ENCODE results near the gene PLA2G15.

PLA2G15 gene

DNA sequence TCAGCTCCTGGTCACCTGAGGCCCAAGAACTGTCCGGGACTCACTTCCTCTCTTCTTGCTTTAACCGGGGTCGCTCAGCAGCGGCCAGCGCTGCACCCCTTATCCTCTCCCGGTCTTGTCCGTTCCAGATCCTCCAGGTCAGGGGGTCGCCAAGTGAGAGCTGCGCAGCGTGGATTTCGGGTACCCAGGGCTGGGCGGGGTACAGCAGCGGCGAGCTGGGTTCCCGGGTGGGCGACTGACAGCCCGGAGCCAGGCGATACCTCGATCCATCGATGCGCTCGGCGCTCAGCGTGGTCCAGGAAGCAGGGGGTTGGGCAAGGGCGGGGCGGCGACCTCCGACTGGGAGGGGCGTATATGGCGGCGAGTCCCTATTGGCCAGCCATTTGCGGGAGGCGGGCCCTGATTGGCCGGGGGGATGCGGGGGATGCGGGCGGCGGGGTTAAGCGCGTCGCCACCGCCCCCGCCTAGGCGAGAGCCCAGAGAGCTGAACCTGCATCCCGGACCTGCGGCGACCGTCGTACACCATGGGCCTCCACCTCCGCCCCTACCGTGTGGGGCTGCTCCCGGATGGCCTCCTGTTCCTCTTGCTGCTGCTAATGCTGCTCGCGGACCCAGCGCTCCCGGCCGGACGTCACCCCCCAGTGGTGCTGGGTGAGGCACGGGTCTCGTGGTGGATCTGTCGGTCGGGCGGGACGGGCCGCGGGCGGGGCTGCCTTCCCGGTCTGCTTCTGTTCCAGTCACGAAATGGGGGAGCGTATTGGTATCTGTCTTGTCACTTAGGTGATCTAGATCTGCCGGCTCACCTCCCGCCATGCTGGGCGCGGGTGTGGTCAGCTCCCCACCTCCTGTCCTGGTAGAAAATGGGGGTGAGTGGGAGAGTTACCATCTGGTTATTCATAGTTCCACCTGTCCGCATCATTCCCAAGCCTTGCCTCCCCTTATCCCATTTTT, at the start of gene PLA2G15:
Gene PLA2G15, plus strand, starts transcription at position 471 of the 951 bp plus-strand sequence. Its CDS starts 54 bp downstream, at position 525.
- DNase-seq = peak; percentile 77

DNA sequence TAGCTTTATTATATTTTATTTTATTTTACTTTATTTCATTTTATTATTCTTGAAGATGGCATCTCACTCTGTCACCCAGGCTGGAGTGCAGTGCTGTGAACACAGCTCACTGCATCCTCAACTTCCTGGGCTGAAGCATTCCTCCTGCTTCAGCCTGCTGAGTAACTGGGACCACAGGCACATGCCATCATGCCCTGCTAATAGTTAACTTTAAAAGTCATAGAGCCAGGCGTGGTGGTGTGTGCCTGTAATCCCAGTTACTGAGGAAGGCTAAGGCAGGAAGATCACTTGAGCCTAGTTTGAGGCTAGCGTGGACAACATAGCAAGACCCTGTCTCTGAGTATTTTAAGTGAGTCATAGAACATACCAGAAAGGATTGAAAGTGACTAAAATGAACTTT, 47.9 kb upstream of the PLA2G15 start:
- DNase-seq = no peak

GRCh38 chr16:68200088-68200783, 44.9 kb upstream of the PLA2G15 start:
- DNase-seq = no peak

DNA sequence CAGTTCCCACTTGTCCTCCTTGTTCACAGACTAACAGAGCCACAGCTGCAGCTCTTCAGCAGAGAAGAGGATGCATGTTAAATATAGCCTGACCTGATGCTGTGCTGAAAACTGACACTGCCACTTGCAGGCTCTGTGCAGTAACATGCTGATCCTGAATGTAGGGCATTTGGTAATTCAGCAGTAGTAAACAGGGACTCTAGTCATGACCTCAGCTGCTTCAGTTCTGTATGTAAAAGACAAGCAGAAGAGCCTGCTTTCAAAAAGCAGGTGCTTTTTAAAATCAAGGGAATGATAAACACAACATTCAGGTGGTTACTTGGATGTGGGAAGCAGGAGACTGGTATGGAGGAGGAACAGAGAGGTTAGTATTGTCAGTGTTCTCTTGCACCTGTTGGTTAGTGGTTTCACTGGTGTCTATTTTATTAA, 43.1 kb upstream of the PLA2G15 start:
- DNase-seq = no peak

DNA sequence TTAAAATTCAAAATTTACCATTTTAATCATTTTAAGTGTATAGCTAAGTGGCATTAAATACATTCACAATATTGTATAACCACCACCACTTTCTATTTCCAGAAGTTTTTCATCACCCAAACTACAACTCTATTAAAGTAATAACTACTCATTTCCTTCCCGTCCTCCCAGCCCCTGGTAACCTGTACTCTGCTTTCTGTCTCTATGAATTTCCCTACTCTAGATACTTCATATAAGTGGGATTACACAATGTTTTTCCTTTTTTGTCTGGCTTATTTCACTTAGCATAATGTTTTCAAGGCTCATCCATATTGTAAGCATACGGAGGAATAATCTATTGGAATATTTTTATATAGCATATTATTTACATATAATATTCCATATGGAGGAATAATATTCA, 38.9 kb upstream of the PLA2G15 start:
- DNase-seq = no peak

DNA sequence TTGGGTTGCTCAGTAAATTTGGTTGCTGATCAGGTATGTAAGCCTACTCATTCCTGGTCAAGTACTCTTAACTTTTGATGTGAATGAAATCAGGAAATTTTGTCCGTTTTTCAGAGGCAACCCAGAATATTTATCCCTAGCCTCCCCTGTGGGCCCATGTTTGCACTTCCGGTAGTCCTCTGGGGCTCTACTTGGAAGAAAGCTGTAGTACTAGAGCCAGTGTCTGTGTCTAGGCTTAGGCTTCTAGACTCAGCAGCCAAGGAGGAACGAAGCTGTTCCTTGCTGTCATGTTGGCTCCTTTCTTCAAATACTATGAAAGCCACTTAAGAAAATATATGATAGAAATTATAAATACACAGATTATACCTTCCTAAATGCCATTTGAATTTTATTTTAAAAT, 30.4 kb upstream of the PLA2G15 start:
- DNase-seq = no peak

- no peak for DNase-seq
Observed at GRCh38 chr16:68215302-68215701, 29.9 kb upstream of the PLA2G15 start.

- no peak for DNase-seq
Observed at GRCh38 chr16:68216240-68216639, 28.9 kb upstream of the PLA2G15 start.

DNA sequence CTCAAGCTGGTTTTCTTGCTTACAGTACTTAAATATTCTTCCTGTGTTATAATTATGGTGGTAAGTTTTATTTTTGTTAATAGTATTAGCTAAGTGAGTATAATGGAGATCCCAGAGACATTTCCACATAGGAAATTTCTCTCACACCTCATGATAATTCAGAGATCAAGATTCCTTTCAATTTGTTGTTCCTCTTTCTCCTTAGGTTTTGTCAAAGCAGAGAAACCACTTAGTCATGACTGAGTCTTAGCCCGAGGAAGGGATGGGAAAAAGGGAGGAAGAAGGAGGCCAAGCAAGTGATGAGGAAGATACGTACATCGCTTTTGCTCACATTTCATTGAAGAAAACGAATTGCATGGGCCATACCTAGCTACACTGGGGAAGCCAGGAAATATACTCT, 27.7 kb upstream of the PLA2G15 start:
- peak; percentile 11 for DNase-seq

- DNase-seq = no peak
Observed at GRCh38 chr16:68219725-68220351, 25.3 kb upstream of the PLA2G15 start.

GRCh38 chr16:68223072-68223471, 22.1 kb upstream of the PLA2G15 start:
- no peak for DNase-seq

DNA sequence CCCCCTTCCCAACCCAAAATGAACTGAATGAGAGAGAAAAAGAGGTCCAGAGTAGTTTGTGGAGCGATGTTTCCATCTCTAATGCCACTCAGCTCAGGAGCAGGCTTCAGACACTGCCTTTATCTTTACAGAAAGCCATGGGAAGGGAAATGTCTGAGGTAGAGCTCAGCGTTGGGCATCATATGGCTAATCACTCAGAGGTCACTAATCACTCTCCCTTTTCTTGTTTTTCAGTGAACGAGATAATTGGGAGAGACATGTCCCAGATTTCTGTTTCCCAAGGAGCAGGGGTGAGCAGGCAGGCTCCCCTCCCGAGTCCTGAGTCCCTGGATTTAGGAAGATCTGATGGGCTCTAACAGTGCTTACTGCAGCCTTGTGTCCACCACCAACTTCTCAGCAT, 19.1 kb upstream of the PLA2G15 start:
- no peak for DNase-seq

DNA sequence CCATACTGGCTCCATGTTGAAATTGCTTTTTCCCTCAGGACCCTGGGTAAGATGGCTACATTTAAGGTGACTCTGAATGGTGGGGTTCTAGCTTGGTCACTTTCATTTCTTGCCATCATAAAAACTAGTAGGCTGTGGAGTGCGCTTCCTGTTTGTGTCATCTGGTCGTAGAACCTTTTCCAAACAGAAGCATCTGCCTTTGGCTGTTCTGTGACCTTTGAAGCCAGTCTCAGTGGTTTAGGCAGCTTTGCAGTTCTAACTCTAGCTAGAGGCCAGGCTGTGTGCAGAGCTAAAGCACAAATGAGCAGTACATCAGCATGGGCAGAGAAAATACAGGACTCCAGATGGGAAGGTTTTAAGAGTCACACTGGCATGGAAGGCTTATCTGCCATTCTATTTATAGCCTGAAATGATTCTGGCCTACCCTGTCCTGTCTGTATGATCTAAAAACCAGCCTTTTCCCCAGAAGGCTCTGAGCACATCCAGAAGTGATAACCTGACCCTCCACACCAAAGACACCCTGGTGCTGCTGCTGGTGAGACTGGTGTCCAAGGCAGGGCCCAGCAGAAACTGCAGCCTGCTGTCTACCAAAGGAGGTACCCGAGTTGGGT, 17.9 kb upstream of the PLA2G15 start:
- DNase-seq = peak; percentile 17

DNA sequence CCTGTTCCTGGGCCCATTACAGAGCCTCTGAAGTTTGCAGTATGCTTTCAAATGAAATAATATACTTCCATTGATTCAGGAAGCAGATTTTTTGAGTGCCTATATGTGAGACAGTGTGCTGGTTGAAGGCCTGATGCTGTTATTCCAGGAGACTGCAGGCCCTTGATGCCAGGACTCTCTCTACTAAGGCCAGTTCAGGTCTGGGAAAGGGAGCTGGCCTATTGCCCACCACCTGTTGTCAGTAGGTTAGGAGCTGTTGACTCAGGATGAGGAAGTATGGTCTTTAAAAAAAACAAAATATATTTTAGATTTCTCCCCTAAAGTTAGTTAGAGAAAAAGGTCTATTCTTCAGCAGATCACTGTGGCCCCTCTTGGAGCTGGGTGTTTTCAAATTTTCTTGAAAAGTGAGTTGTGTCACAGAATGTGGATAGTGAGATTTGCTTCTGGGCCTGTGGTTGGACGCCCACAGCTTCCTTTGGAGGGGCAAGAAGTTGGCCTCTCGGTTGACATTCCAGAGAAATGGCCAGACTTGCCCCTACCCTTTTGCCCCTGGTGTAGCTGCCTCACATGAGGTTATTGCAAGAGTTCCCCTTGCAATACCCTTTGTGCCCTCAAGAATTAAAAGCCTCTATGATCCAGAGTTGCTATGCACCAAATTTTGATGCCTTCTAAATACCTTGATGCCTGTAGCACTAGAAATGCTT, 17.2 kb upstream of the PLA2G15 start:
- no peak for DNase-seq

GRCh38 chr16:68228652-68229051, 16.5 kb upstream of the PLA2G15 start:
- no peak for DNase-seq

DNA sequence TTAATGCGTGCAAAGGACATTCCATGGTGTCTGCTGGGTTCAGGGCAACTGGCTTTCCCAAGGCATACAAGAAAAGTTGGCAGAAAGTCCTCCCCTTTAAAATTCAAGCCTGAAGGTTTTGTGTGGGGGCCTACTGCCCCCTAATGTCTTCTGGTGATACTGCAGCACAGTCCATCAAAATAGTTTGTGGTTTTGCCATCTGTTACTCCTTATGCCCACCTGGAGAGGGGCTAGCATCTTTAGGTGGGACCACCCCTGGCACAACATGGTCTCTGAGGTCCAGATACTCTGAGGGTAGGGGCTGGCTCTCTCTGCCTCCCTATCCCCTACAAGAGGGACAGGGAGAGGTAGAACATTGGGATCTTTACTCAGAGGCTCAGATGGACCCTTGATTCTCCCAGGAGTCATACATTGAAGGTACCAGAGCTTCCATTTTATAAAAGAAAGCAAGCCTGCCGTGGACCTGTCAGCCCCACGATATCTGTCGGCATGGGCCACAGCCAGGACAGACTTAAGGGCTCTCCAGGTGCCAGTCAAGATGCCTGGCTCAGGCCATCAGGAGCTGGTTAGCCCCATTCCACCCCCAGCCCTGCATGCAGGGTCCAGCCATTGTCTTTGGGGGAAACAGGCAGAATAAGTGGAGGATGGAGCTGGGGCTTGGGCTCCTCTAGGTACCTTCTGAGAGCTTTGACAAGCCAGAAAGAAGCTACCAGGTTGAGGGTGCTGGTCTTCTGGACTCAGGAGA, 15.6 kb upstream of the PLA2G15 start:
- peak; percentile 45 for DNase-seq

DNA sequence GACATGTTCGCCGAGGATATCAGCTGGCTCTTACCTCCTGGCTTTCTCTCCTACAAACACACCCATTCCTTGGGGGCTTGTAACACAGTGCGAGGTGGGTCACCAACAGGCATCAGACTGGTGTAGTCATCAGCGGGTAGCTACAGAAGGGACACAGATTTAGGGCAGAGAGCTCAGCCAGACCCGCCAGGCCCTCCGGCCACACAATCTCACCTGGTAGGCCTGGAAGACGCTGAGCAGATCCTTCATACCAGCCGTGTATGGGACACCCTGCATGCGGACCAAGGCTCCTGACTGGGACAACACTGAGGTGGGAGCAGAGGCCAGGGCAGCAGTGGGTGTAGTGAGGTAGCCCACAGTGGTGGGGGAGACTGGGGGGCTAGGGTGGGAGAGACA, 15.0 kb upstream of the PLA2G15 start:
- no peak for DNase-seq

- DNase-seq = no peak
Observed at GRCh38 chr16:68230956-68231355, 14.2 kb upstream of the PLA2G15 start.

DNA sequence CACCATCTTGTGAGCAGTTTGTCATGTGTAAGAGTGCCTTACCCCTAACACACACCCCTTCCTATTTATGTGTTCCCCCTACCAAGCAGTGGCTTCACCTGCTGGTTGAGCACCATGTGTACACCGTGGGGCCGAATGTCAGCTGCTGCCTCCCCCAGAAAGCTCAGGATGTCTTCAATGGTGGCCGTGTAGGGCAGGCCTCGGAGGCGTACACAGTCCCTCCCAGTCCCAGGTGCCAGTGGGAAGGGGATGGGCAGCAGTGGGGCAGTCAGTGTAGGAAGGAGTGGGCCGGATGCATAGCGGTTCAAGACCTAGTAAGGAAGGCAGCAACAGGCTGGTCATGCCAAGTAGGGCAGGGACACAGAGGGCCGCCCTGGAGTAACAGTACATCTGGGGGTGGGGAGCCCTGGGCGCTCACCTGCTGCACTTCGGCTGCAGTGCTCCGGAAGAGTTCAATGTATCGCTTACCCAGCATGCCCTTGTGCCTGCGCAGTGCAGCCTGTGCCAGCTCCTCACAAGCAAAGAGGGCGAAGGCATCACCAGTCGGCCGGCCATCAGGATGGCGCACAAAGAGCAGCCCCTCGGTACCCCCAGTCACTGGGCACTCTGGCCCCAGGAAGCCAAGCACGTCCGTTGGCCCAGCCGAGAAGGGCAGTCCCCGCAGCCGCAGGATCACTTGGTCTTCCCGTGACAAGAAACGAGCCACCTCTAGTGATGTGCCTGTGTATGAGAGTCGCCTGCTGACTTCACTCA, 13.6 kb upstream of the PLA2G15 start:
- no peak for DNase-seq

GRCh38 chr16:68232335-68232734, 12.8 kb upstream of the PLA2G15 start:
- DNase-seq = no peak

Measured in MV-4-11 (cell line).